Activated CD8-positive, alpha-beta memory T cell treated with anti-CD3 and anti-CD28 coated beads, Interleukin-2, amount 50 U/mL, for 4 hours (primary cell): Measurements from ENCODE around the gene DPF3.
A peak's percentile ranks its signal among the peaks of the same experiment; 100 is the strongest.

Experiments
- DNase-seq: peaks from one replicate; pipeline ENCODE4 v3.0.0-alpha.2; 2020

Gene DPF3

GRCh38 chr14:72893636-72894322, at the start of gene DPF3:
Gene DPF3 (minus strand): TSS chr14:72894101. CDS start chr14:72894088, 13 bp downstream.
- DNase-seq, result peak; percentile 94

DNA sequence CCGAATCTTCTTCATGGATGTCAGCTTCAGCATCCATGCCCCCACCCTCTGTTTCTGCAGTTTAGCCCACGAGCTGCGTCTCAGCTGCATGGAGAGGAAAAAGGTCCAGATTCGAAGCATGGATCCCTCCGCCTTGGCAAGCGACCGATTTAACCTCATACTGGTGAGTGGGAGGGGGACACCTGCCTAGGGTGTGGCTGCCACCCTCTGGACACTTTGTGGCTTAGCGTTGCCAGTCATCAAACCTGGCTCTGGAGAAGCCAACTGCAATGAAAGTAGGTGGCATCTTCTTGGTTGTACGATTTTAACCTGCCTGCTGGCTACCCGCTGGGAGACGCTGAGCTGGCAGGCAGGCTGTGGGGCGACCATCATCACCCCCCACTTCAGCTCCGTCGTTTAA, 49.0 kb upstream of the DPF3 start:
- no peak for DNase-seq

DNA sequence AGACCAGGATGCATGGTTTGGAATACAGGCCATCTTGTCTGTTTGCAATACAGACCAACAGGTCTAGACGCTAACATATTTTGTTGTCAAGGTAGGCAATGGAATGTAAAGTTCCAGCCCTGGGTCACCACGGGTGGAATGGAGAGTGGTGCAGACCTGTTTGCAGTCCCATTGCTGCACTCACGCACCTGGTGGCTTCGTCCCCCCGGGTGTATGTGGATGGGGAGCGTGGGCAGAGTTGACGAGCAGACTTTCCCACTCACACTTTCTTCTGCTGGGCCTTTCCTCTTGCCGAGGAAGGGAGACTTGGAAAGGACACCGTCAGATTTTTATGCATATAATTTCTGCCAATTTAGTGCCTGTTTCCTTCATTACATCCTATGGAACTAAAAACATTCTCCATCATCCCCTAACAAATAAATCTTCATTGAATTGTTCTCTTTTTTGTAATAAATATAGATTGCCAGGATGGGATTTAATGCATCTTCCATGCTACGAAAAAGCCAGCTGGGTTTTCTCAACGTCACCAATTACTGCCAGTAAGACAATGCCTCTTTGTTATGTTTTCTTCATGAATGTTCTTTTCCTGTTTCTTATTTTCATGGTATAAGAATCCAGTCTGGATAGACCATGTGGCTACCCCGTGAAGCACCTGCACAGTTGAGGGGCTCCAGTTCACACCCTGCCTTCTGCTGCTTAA, 47.5 kb upstream of the DPF3 start:
- no peak for DNase-seq

DNA sequence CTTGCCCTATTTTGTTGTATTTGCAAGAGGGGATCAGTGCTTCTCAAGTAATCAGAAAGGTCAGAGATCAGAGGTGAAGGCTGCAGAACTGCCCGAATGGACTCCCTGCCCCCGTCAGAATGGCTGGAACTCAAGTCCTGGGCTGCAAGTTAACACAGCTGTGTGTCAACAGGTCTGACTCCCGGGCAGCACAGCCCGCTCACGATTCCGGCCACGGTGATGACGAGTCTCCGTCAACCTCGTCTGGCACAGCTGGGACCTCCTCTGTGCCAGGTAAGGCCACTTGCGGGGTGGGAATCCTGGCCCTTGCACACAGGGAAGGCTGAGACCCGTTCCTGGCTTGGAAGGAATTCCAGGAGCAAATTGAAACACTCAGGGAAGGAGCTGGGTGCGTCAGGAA, 45.7 kb upstream of the DPF3 start:
- DNase-seq, result no peak

- no peak for DNase-seq
Measured at GRCh38 chr14:72932893-72933292, 39.0 kb upstream of the DPF3 start.

- DNase-seq, result no peak
Measured at GRCh38 chr14:72929316-72930080, 35.6 kb upstream of the DPF3 start.

- no peak for DNase-seq
Measured at GRCh38 chr14:72928872-72929271, 35.0 kb upstream of the DPF3 start.

- DNase-seq, result peak; percentile 91
Measured at GRCh38 chr14:72926292-72927028, 32.6 kb upstream of the DPF3 start, which contains the start of gene DCAF4. Gene DCAF4 (plus strand): TSS chr14:72926464. CDS start chr14:72937979, 11,515 bp downstream.

- no peak for DNase-seq
Measured at GRCh38 chr14:72925815-72926291, 32.0 kb upstream of the DPF3 start.

DNA sequence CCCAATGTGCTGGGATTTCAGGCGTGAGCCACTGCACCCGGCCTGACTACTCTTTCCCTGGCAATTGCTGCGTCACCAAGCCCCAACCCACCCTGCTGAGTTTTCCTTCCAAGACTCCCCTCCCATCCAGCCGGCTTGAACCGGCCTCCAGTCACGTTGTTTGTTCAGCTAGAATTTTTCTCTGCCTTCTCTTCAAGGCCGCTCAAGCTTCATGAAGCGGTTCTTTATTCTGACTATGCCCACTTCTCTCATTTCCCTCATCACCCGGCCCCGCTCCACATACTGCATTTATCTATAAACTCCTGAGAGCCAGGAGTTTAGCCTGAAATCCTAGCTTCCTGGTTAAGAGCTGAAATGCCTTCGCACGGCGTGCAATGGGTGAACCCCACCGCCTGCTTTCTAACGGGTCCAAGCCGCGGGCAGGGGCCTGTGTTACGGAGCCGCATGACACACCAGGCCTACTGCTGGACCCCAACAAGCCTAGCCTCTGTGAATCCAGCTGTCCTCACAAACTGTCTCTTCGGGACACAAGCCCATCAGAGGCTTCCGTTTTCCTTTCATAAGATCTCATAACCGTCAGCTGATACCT, 31.4 kb upstream of the DPF3 start:
- no peak for DNase-seq

GRCh38 chr14:72924337-72924736, 30.4 kb upstream of the DPF3 start:
- no peak for DNase-seq

GRCh38 chr14:72921396-72921795, 27.5 kb upstream of the DPF3 start:
- no peak for DNase-seq

DNA sequence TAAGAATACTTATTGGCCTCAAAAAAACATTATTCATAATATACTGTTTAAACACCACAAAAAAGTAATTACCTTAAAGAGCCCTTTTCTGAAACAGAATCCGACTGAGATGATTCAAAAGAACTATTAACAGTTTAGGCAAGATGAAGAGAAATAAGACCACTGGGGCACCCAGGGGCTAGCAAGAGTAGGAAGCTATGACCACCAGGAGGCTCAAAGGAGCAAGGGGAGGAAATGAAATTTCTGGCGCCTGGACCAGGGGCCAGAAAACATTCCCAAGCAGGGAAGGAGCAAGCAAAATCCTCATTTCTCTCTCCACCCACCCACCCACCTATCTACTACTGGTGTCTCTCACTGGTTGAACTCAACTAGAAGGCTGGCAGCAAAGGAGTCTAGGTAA, 26.1 kb upstream of the DPF3 start:
- DNase-seq, result no peak

GRCh38 chr14:72917094-72917802, 23.3 kb upstream of the DPF3 start:
- DNase-seq, result no peak

GRCh38 chr14:72916174-72916573, 22.3 kb upstream of the DPF3 start:
- DNase-seq, result no peak

GRCh38 chr14:72913809-72914208, 19.9 kb upstream of the DPF3 start:
- DNase-seq, result no peak

DNA sequence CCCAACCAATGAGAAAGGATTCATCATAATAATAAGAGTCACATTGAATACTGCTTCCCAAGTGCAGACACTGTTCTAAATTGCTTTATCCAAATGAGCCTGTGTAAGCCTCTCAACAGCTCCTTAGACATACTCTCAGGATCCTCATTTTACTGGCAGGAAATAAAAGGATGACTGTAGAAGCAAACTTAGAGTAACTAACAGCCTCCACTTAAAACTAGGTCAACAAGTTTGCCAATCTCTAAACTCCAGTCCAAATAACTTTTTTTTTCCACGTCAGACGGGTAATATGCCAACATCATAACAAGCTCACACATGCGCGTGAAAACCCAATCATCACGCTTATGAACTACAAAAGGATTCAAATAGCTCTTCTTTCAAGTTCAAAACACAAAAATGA, 15.3 kb upstream of the DPF3 start:
- DNase-seq, result no peak

GRCh38 chr14:72907886-72908285, 14.0 kb upstream of the DPF3 start:
- DNase-seq, result no peak

GRCh38 chr14:72906879-72907278, 13.0 kb upstream of the DPF3 start:
- no peak for DNase-seq

GRCh38 chr14:72906316-72906715, 12.4 kb upstream of the DPF3 start:
- DNase-seq, result no peak

GRCh38 chr14:72904840-72905561, 11.1 kb upstream of the DPF3 start:
- DNase-seq, result peak; percentile 65
